ENCODE data around the gene DIAPH1.

- TF ChIP-seq EZH2 (IDR thresholded peaks at IDR 0.05; ENCODE audit: borderline replicate concordance, low read length) (no peak), CTCF (conservative IDR thresholded peaks at IDR 0.05 in 1 of 2, IDR thresholded peaks at IDR 0.05 in 1 of 2; ENCODE audit: extremely low read depth in 1 of 2, insufficient read depth in 1 of 2, low read depth in 1 of 2, low read length in 2 of 2) (no peak)
Observed at GRCh38 chr5:141623186-141623585, 4.4 kb upstream of the DIAPH1 start.

Measured in mammary epithelial cell (primary cell).